ENCODE data around the gene FBXO48. TPM values are rescaled to one million over a fixed set of nuclear protein-coding genes. Genes with fewer than 3 reads are reported as not detected.
A peak's percentile ranks its signal among the peaks of the same experiment; 100 is the strongest.

The FBXO48 gene
- total and polyA plus RNA-seq, 12 donors = 0.42 to 2.8 (median 1.1) TPM

DNA sequence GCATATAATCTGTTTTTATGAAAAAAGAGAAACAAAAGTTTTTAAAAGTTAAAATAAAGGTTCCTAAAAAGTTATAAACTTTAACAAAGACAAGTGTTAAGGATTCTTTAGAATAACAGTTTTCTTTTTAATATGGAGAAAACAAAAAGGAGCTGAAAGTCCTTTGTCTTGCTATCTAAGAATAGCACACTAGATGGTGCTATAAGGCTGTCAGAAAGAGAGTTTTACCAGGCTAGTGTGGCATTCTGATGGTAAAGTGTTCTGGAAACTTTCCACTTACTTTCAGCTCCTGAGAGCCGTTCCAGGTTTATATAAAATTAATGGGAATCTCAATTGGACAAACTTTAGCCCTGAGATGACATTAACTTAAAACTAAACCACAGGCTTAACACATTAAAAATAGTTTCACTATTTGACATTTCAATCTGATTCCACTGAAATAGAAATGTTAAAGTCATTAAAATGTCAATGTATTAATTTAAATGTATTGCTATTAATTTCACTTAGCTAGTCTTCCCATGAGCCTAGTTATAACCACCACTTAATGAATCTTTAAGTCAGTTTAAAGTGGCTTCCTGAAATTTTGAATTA lies 3.7 kb downstream of the FBXO48 start:
- peaks cover 6 to 19% of the 10 kb centered on the region in 2 donors for H3K4me1 ChIP-seq (replicated peaks in 1 of 2)
- 0% methylated on average over 1 of the region's 1 CpG for WGBS, 4 donors
- TF ChIP-seq POLR2A (IDR thresholded peaks at IDR 0.05) = no peak
- TF ChIP-seq, protein P1, sequence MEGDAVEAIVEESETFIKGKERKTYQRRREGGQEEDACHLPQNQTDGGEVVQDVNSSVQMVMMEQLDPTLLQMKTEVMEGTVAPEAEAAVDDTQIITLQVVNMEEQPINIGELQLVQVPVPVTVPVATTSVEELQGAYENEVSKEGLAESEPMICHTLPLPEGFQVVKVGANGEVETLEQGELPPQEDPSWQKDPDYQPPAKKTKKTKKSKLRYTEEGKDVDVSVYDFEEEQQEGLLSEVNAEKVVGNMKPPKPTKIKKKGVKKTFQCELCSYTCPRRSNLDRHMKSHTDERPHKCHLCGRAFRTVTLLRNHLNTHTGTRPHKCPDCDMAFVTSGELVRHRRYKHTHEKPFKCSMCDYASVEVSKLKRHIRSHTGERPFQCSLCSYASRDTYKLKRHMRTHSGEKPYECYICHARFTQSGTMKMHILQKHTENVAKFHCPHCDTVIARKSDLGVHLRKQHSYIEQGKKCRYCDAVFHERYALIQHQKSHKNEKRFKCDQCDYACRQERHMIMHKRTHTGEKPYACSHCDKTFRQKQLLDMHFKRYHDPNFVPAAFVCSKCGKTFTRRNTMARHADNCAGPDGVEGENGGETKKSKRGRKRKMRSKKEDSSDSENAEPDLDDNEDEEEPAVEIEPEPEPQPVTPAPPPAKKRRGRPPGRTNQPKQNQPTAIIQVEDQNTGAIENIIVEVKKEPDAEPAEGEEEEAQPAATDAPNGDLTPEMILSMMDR (IDR thresholded peaks at IDR 0.05) = peak; percentile 34 to 84 (median 69)
- H3K27me3 ChIP-seq = no peaks in the 10 kb centered on the region
- no peaks in the 10 kb centered on the region for H3K9me3 ChIP-seq (replicated peaks in 1 of 3)
- H3K27ac ChIP-seq = no peak overlapping the region
- DNase-seq = no peak
- intact Hi-C loops (cut with DNase I) = loop anchor here (10.0 kb wide), 3 partner anchors 241 to 461 kb away; no protein-coding TSS in a partner anchor
- H3K36me3 ChIP-seq (replicated peaks in 1 of 2) = no peaks in the 10 kb centered on the region
- H3K4me3 ChIP-seq = no peak overlapping the region

DNA sequence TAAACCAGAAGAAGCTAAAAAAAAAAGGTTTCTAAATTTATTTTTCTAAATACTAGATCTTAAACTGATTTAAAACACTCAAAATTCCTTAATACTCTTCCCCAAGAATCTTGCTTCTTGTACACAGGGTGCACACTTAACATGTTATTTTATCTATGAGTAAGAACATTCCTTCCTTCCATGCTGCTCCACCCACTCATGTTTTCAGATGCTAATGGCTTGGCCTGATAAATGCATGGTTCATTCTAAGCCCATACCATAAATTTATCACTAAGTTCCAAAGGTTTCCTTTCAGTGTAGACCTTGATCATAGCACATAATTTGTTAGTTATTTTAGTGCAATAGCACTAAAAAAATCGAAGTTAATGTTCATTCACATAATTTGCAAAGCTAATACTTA lies 8.1 kb downstream of the FBXO48 start:
- Histone ChIP-seq H3K4me1 (replicated peaks in 1 of 2) (peaks cover 0 to 4% of the 10 kb centered on the region in 2 donors), H3K27me3 (no peaks in the 10 kb centered on the region), H3K9me3 (replicated peaks in 1 of 3) (no peaks in the 10 kb centered on the region), H3K27ac (no peak overlapping the region), H3K36me3 (replicated peaks in 1 of 2) (no peaks in the 10 kb centered on the region), H3K4me3 (no peak overlapping the region)
- no peak for DNase-seq
- 45 to 51% (median 49%) methylated on average over 1 of the region's 1 CpG for WGBS, 4 donors
- intact Hi-C loops (cut with DNase I) = no loop called here
- TF ChIP-seq POLR2A (IDR thresholded peaks at IDR 0.05) = no peak
- TF ChIP-seq, protein P1 (IDR thresholded peaks at IDR 0.05) = no peak

DNA sequence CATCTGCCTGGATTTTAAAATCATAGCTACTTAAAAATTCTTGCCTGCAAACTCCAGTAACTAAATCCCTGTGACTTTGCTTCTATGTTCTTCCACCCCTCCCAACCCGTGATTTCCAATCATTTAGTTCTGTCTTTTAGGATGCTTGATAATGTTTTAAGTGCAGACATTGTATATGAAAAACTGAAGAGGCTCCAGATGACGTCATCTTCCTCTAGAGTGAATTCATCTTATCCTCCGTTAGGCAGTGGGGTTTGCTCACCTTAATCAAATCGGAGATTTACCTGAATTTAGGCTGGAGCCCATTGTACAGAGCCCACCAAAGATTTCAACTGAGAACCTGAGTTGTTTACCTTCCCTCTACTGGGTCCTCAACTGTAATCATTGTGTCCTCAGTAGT lies 10.9 kb downstream of the FBXO48 start:
- TF ChIP-seq, protein P1 (IDR thresholded peaks at IDR 0.05) = no peak
- TF ChIP-seq POLR2A (IDR thresholded peaks at IDR 0.05) = no peak
- H3K9me3 ChIP-seq (replicated peaks in 1 of 3) = no peaks in the 10 kb centered on the region
- no peak overlapping the region for H3K27ac ChIP-seq
- no peak for DNase-seq
- no peak overlapping the region for H3K4me3 ChIP-seq
- no peaks in the 10 kb centered on the region for H3K36me3 ChIP-seq (replicated peaks in 1 of 2)
- intact Hi-C loops (cut with DNase I) = no loop called here
- WGBS, 4 donors = 77 to 87% (median 79%) methylated on average over 4 of the region's 4 CpGs
- H3K4me1 ChIP-seq (replicated peaks in 1 of 2) = no peaks in the 10 kb centered on the region
- H3K27me3 ChIP-seq = no peaks in the 10 kb centered on the region

DNA sequence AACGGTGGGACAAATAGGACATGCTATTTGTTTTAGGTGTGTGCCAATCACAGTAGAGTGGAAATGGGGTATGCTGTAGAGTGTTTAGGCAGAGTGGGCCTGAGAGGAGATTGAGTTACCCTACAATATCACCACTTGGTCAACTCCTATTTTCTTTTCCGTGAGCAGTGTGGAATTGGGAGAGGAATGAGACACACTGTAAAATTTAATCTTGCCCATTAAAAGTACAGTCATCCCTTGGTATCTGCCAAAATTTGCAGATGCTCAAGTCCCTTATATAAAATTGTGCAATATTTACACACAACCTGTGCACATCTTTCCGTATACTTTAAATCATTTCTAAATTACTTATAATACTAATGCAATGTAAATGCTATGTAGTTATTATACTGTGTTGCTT lies 12.4 kb downstream of the FBXO48 start:
- Histone ChIP-seq H3K27me3 (no peaks in the 10 kb centered on the region), H3K4me1 (replicated peaks in 1 of 2) (no peaks in the 10 kb centered on the region), H3K4me3 (no peak overlapping the region), H3K27ac (no peak overlapping the region), H3K9me3 (replicated peaks in 1 of 3) (no peaks in the 10 kb centered on the region), H3K36me3 (replicated peaks in 1 of 2) (no peaks in the 10 kb centered on the region)
- 83 to 89% (median 87%) methylated on average over 3 of the region's 3 CpGs for WGBS, 4 donors
- intact Hi-C loops (cut with DNase I) = no loop called here
- no peak for DNase-seq
- TF ChIP-seq, protein P1 (IDR thresholded peaks at IDR 0.05) = no peak
- no peak for TF ChIP-seq POLR2A (IDR thresholded peaks at IDR 0.05)

Measured in adrenal gland (tissue), 12 donors.